Measurements from ENCODE around the gene TKT.

Gene TKT

DNA sequence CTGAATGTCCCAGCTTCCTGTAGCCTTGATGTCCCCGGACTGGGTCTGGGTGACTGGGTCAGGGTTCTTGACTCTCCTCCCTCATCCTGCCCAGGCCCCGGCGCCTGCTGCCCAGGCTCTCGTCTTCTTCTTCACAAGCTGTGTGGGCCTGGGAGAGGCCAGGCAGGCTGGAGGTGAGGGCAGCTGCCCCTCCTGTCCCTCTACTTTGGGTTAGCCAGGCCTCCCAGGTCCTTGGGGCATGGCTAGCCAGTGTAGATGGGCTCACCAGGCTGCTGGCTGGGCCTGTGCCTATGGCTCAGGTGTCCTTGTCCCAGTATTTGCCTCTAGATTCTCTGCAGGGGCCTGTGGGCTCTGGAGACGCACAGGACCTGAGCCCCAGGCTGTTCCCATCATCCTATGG lies 31.8 kb downstream of the TKT start:
- no peak for DNase-seq (ENCODE audit: low spot score)

DNA sequence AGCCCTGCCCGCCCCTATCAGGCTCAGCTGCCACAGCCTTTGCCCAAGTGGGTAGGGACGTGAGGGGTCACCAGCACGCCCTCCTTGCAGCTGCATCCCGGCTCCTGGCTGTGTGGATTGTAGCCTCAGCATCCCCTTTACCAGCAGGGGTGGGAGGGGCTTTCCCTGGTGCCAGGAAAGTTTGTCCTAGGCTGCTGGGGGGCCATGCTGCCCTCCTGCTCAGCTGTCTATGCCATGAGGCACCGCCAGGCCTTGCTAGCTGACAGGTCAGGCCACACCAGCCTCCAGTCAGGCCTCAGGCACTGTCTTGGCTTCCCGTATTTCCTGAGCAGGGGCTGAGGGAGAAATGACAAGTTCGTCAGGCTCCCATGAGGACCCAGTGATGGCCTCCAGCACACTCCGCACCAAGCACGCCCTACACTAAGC lies 32.3 kb downstream of the TKT start:
- no peak for DNase-seq (ENCODE audit: low spot score)

DNA sequence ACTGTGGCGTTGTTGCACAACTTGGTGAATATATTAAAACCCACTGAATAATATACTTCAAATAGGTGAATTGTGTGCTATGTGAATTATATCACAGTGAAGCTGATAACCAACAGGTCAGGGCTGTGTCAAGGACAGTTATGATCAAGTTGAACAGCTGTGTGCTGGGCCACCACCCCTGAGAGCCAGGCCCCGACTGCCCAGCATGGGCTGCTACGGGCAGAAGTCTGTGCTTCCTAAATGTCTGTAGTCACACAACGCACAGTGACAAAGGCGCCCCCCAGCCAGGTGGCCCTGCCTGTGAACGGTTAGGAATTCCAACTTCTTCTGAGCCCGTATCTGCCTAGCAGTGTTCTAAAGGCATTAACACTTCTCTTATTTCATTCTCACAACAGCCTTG lies 32.8 kb downstream of the TKT start:
- DNase-seq (ENCODE audit: low spot score) = no peak

DNA sequence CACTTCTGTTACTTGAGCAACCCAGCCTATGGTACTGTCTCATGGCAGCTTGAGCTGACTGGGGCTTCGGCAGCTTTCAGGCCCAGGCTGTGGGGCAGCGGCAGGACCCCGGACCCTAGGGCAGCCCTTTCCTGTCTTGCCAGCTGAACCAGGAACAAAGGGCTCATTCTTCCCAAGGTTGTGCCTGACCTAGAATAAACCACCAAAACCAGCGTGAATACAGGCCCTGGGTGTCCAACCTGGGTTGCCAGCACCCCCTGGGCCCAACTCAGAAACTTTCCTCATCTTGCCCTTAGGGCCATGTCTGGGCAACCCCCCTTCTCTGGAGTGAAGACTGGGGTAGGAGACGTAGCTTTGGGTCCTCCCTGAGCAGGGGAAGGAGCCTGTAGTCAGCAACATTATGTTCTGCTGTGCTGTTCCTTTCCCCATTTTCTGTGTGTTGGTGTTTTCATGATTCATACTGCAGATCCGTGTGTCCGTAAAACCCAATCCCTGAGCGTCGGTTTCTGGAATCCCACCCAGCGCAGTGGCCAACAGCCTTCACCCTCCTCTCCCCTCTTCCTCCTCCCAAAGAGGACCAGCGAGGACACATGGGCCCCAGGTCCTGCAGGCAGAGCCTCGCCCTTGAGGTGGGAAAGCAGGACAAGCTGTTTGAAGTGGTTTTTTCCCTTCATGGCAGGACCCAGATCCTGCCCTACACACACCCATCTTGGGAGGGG lies 33.5 kb downstream of the TKT start:
- no peak for DNase-seq (ENCODE audit: low spot score)

DNA sequence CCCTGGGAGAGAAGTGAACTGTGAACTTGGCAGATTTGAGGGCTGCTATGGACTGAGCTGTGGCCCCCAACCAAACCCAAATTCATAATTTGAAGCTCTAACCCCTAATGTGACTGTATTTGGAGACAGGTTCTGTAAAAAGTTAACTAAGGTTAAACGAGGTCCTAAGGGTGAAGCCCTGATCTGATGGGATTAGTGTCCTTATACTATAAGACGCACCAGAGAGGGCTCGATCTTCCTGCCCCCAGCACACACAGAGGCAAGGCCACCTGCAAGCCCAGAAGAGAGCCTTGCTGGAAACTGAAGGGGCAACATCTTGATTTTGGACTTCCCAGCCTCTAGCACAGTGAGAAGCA lies 34.0 kb downstream of the TKT start:
- DNase-seq (ENCODE audit: low spot score) = no peak

DNA sequence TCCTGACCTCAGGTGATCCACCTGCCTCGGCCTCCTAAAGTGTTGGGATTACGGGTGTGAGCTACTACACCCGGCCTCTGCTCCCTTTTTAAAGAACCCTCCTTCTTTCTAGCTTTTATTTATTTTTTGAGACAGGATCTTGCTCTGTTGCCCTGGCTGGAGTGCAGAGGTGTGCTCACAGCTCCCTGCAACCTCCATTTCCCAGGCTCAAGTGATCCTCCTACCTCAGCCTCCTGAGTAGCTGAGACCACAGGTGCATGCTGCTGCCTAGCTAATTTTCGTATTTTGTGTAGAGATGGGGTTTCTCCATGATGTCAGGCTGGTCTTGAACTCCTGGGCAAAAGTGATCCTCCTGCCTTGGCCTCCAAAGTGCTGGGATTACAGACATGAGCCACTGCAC lies 34.5 kb downstream of the TKT start:
- DNase-seq (ENCODE audit: low spot score) = no peak

DNA sequence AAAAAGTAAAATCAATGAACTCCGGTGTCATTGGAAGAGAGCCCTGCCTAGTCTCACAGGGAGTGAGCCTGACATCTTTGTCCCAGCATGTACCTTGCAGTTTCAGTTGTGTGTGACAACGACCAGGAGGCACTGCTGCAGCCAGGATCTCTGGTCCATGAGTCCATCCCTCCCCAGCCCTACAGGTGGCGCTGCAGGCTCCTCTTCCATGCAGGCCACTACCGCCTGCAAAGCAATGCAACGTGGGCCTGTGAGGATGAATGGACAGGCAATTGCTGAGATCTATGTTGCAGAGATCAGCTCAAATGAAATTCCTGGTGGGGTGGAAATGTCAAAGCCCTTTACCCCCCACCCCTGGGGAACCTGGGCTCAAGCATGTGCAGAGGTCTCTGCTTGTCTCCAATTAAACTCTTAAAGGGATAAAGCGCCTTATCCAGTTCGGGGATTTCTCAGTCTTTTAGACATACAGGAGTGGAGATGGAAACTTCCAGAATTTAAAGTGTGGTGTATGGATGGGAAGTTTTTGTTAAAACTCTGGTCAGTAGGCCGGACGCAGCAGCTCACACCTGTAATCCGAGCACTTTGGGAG lies 35.8 kb downstream of the TKT start:
- DNase-seq (ENCODE audit: low spot score) = peak; percentile 86

DNA sequence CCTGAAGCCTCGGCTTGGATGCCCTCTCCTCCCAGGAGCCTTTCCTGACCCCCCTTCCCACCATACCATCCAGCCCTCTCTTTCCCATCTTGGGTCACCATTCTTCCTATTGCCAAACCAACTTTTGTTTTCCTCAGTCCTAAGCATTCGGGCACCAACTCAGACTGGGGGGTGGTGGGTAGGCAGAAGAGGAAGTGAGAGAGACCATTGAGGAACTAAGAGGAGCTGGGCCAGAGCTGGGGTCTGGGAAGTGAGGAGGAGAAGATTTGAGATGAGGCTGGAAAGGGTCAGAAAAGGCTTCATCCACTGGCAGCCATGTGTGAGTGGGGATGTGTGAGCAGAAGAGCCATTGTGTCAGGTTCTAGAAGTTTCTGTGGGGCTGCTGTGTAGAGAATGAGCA lies 37.7 kb downstream of the TKT start:
- peak; percentile 44 for DNase-seq (ENCODE audit: low spot score)

DNA sequence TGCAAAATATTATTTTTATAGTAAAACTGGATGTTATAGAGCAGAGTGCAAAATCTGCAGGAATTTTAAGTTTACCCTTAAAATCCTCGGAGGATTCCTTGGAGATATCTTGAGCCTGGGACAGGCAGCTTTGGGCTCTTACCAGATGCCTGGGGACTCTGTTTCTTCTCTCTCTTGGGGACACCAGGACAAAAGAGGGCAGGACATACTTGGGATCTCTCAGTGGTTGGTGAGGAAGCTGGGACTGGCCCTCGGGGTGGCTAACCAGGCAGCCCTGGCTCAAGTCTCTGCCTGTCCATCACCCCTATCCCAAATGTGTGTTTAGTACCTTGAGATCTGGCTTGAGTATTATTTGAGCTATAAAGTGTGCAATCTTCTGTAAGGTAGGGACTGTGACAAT lies 38.6 kb downstream of the TKT start:
- DNase-seq (ENCODE audit: low spot score) = no peak

DNA sequence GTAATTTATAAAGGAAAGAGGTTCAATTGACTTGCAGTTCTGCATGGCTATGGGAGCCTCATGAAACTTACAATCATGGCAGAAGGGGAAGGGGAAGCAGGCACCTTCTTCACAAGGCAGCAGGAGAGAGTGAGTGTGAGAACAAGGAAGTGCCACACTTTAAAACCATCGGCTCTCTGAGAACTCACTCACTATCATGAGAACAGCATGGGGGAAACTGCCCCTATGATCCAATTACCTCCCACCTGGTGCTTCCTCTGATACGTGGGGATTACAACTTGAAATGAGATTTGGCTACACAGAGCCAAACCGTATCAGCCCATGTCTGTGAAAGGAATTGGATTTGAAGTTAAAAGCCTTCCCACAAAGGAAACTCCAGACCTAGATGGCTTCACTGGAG lies 39.1 kb downstream of the TKT start:
- no peak for DNase-seq (ENCODE audit: low spot score)

DNA sequence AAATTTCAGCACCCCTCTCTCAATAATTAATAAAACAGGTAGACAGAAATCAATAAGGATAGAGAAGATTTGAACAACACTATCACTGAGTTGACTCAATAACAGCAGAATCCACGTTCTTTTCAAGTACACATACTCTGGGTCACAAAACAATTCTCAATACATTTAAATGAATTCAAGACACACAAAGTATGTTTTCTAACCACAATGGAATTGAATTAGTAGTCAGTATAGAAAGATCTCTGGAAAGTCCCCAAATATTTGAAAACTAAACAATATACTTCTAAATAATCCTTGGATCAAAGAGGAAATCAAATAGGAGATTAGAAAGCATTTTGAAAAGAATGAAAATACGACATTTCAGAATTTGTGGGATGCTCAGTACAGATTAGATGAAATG lies 40.0 kb downstream of the TKT start:
- DNase-seq (ENCODE audit: low spot score) = no peak

DNA sequence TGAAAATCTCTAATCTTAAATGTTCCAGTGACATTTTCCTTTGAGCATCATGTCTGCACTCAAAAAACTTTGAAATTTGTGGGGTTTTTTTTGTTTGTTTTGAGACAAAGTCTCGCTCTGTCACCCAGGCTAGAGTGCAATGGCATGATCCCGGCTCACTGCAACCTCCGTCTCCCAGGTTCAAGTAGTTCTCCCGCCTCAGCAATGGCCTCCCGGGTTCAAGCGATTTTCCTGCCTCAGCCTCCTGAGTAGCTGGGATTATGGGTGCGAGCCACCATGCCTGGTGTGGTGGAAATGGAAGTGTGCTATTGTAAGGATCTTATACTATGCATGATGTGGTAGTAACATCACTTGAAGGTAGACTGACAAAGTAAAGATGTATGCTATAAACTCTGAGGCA lies 42.5 kb downstream of the TKT start:
- DNase-seq (ENCODE audit: low spot score) = no peak

DNA sequence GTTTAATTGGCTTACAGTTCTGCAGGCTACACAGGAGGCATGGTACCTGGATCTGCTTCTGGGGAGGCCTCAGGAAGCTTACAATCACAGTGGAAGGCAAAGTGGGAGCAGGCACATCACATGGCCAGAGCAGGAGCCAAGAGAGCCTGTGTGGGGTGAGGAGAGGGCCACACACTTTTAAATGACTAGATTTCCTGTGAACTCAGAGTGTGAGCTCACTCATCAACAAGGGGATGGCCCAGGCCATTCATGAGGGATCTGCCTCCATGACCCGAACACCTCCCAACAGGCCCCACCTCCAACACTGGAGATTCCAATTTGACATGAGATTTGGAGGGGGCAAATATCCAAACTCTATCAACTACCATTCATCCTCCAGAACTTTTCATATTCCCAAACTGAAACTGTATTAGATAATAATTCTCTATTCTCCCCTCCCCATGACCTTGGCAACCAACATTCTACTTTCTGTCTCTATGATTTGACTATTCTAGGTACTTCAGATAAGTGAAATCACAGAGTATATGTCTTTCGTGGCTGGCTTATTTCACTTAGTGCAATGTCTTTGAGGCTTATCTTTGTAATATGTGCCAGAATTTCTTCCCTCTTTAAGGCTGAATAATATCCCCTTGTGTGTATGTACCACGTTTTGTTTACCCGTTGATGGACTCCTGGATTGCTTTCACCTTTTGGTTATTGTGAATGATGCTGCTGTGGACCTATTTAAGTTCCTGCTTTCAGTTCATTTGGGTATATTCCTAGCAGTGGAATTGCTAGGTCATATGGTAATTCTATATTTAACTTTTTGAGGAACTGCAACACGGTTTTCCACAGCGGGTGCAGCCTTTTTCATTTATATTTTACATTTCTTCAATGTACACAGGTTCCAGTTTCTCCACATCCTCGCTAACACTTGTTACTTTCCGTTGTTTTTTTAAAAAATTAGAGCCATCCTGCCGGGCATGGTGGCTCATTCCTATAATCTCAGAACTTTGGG lies 43.8 kb downstream of the TKT start:
- DNase-seq (ENCODE audit: low spot score) = peak; percentile 55

DNA sequence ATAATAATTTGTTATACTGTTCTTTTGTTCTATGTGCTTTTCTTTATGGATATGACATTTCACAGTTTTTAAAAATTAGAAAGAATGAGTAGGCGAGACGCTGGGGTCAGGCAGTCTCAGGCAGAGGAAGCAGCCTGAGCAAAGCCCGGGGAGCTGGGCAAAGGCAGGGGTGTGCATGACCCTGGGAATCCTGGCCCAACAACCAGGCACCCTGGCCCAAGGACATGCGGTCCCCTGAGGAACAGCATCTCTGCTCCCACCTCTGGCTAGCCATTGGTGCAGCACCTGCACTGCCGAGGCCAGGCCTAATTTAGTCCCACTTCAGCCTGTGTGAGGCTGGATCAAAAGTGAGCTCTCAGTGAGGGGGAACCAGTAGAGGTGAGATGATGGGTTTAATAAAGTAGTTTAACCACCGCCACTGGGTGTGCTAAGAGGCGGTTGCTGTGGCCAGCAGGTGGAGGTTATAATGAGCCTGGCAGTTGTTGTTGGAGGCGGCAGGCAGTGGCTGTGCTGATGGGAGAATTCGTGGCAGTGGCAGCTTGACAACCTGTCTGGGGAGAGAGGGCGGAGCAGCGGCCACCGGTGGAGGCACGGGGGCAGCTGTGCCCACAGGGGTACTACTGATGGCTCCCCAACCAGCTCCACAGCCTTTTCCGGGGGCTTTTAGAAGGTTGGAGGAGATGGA lies 53.3 kb downstream of the TKT start:
- no peak for DNase-seq (ENCODE audit: low spot score)

DNA sequence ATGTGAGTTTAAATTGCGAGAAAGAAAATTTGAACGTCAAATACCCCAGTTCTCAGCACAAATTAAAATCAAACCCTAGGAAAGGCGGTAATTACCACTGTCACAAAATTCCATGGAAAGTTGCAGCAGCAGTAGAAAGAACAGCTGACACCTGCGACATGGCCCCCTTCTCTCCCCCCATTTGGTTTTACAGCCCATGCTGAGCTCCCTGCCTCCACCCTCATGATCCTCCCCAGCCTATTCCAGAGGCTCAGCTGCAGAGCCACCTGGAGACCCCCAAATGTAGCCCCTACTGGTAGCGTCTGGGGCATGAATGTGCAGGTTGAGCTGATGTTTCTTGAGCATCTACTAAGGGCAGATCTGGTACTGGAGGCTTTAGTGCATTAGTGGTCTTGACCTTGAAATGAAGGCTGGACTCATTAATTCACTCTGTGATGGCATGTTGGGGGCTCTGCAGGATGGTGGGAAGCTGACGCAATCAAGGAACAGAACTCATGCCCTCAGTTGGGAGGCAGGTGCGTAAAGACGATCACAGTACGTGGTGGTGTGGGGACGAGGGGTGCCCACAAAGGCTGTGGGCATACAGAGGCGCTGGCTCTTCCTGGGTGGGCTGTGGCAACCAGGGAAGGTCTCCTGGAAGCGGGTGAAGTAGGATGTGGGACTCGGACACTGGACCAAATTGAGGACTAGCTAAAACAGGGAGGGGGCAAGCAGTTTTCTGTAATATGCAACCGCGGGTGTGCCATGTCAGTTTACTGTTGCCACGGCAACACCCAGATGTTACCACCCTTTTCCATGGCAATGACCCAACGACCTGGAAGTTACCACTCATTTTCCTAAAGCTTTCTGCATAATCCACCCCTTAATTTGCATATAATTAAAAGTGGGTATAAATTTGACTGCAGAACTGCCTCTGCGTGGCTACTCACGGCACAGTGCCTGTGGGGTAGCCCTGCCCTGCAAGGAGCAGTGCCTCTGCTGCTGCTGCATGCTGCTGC lies 55.0 kb downstream of the TKT start:
- DNase-seq (ENCODE audit: low spot score) = no peak

DNA sequence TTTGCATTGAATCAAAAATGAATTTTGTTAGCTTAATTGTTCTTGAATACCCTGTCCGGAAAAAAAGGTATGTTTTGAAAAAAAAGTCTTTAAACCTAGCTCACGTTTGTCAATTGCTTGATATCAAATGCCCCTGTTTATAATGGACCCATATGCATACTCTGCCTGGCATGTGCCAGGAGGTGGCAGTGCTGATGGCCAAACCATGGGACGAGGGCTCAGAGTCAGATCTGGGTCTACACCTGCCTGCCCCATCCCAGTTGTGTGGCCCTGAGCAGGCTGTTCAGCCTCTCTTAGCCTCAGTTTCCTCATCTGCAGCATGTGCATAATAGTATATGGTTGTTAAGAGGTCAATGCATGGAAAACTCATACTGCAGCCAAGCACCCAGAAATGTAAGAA lies 56.0 kb downstream of the TKT start:
- DNase-seq (ENCODE audit: low spot score) = no peak

DNA sequence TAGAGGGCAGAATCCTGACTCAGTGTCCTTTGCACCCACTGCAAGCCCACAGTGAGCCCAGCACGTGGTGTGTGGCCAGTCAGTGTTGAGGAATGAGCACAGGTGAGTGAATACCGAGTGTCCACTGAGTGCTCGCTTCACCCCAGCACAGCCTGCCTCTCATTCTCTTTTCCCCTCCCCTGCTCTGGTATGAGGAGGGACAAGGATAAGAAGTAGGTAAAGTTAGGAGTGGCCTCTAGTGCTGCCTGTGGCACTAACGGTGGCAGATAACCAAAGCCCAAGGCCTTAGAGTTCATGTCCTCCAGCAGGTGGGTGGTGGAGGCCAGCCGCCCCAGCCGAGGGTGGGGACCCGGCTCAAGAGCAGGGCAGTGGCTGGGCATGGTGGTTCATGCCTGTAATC lies 56.8 kb downstream of the TKT start:
- no peak for DNase-seq (ENCODE audit: low spot score)

DNA sequence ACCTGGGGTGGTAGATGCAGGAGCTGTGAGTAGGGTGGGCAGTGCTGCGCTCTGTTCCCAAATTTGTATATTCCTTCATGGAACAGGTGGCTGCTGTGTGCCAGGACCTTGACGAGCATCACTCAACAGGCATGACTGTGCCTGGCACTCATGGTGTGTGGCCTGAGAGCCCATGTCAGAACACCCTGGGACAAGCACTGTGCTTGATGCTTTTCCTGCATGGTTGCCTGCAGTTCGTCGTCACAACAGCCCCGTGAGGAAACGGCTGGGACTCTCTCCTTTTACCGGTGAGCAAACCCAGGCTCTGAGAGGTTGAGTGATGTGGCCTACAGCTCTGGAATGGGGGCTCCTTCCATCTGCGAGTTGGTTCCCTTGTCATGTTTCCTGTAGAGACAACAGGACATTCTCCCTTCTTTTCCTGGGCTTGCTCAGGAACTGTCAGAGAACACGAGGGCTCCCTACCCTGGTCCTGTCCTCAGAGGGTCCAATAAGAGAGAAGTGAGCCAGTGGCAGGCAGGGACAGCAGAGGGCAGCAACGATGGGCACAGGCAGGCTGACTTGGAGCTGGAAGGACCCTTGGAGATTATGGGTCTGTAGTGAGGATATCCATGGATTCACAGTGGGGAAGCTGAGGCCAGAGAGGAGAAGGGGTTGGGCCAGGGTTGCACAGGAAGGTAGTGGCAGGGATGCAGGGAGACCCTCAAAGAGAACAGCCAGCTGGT lies 57.4 kb downstream of the TKT start:
- no peak for DNase-seq (ENCODE audit: low spot score)

DNA sequence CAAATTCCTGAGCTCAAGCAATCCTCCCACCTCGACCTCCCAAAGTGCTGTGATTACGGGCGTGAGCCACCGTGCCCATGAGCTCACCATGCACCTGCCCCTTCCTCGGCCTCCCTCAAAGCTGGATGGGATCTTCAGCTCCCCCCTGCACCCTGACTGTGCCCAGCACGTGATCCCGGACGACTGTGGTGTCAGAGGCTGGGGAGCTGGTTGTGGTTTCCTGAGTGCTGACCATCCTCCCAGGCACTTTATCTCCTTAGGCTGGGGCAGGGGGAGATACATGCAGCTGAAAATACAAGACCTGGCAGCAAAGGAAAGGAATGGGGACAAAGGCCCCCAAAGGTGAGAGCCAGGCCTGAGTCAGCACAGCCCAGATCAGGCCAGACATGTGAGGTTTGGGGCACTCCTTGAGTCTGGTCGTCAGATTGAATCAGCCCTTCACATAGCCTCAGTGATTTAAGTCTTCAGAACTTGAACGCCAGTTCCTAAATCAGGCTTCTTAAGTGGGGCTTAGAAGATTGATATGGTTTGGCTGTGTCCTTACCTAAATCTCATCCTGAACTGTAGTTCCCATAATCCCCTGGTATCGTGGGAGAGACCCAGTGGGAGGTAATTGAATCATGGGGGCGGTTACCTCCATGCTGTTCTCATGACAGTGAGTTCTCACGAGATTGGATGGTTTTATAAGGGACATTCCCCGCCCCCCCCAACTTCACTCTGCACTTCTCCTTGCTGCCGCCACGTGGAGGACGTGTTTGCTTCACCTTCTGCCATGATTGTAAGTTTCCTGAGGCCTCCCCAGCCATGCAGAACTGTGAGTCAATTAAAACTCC lies 59.0 kb downstream of the TKT start:
- peak; percentile 45 for DNase-seq (ENCODE audit: low spot score)
